Psoas muscle (tissue), 8 donors: ENCODE data around the gene SLC39A11. TPM values are rescaled to one million over a fixed set of nuclear protein-coding genes. Genes with fewer than 3 reads are reported as not detected.

Experiments
- ATAC-seq, 4 donors: fragments of 200-7000 bp; cut with Tn5 transposase; one replicate each; pipeline ENCODE4 v1.9.1; 2020; ENCODE audit warnings: moderate library complexity in 3 of 4, mild to moderate bottlenecking in 2 of 4
- DNase-seq, 2 donors: peaks; one replicate each; pipeline ENCODE4 v3.0.0-alpha.2; 2020
- H3K27ac ChIP-seq: fragments of 200-600 bp; one replicate; pipeline ENCODE4 v1.8.0; 2022
- H3K27me3 ChIP-seq, 3 donors: fragments of 200-600 bp in 1 of 3; one replicate each; pipeline versions ENCODE4 v1.6.1 to v1.8.0; 2013 to 2022; ENCODE audit warnings: low read length in 2 of 3, mild to moderate bottlenecking in 2 of 3, moderate library complexity in 1 of 3; ENCODE audit not compliant: insufficient read depth in 3 of 3
- H3K36me3 ChIP-seq, 2 donors: fragments of 200-600 bp in 1 of 2; one replicate each; pipeline versions ENCODE4 v1.6.1 to v1.8.0; 2013 to 2022; ENCODE audit warnings: low read depth in 1 of 2, mild to moderate bottlenecking in 1 of 2, moderate library complexity in 1 of 2; ENCODE audit not compliant: insufficient read depth in 1 of 2
- H3K4me1 ChIP-seq: fragments of 200-600 bp; one replicate; pipeline ENCODE4 v1.8.0; 2022
- H3K4me3 ChIP-seq: fragments of 200-600 bp; one replicate; pipeline ENCODE4 v1.8.0; 2022; ENCODE audit warnings: mild to moderate bottlenecking
- H3K9me3 ChIP-seq: fragments of 200-600 bp; one replicate; pipeline ENCODE4 v1.8.0; 2022
- CTCF ChIP-seq: fragments of 200-600 bp; IDR thresholded peaks from one replicate; pipeline ENCODE4 v1.8.0; 2022; ENCODE audit warnings: antibody characterized with exemption
- WGBS, 3 donors: extraction: QIAGEN DNeasy Blood & Tissue Kit; methylation state at CpG; one replicate each; pipeline versions ENCODE4 v1.1.6 to v1.1.7; 2013; 5-methylcytosine and 5-hydroxymethylcytosine counted together
- intact Hi-C, 2 donors: fragments of 100-400 bp; cut with DNase I; formaldehyde crosslinking; loops; one replicate each; pipeline versions ENCODE4 v1.11.0 to v1.14.2; 2022
- polyA plus RNA-seq, 3 donors: library from polyadenylated mRNA; stranded (reverse); fragments of 200-250 nt; gene quantifications; one replicate each; pipeline ENCODE4 v1.2.3, GENCODE V29; 2013
- total RNA-seq, 4 donors: library from RNA; stranded (reverse); fragmentation: NEBNext Ultra II Directional in 2 of 4; extraction: Animal tissue kit (Norgen Biotek cat#: 25700) in 2 of 4; gene quantifications; one replicate each; pipeline versions ENCODE4 v1.2.1 to v1.2.4, GENCODE V29; 2021 to 2023
- donor health status: healthy with polysubstance abuse.
- donor health status: DM: no; HTN: no; CAD: no; lungs with moderate emphysema.
- donor health status: Bipolar disorder and iron deficiency.
- donor health status: healthy.
- donor health status: DM: yes; HTN: yes; CAD: no.
- donor health status: DM: no; HTN: no; CAD: no.
- donor health status: DM: no; HTN: no; CAD: no.
- donor health status: DM: yes; HTN: yes; CAD: no.

The SLC39A11 gene
- total and polyA plus RNA-seq, 7 donors = 1.6 to 9.7 (median 7.9) TPM

GRCh38 chr17:72970246-72970645 lies 122.2 kb downstream of the SLC39A11 start:
- DNase-seq (no peak), ATAC-seq (no peak)
- WGBS, 3 donors = 73 to 78% (median 75%) methylated on average over 5 of the region's 5 CpGs
- Histone ChIP-seq H3K27me3 (no peaks in the 10 kb centered on the region), H3K9me3 (no peaks in the 10 kb centered on the region), H3K4me1 (no peaks in the 10 kb centered on the region), H3K4me3 (no peak overlapping the region), H3K36me3 (no peaks in the 10 kb centered on the region), H3K27ac (no peak overlapping the region)
- intact Hi-C loops = no loop called here
- TF ChIP-seq CTCF = no peak

GRCh38 chr17:72969293-72969906 lies 123.1 kb downstream of the SLC39A11 start:
- no peak overlapping the region for H3K27ac ChIP-seq
- H3K27me3 ChIP-seq = no peaks in the 10 kb centered on the region
- no peaks in the 10 kb centered on the region for H3K9me3 ChIP-seq
- ATAC-seq (no peak), DNase-seq (no peak)
- 94 to 95% (median 95%) methylated on average over 5 of the region's 5 CpGs for WGBS, 3 donors
- H3K4me3 ChIP-seq = no peak overlapping the region
- H3K4me1 ChIP-seq = no peaks in the 10 kb centered on the region
- H3K36me3 ChIP-seq = no peaks in the 10 kb centered on the region
- intact Hi-C loops = no loop called here
- TF ChIP-seq CTCF = no peak

DNA sequence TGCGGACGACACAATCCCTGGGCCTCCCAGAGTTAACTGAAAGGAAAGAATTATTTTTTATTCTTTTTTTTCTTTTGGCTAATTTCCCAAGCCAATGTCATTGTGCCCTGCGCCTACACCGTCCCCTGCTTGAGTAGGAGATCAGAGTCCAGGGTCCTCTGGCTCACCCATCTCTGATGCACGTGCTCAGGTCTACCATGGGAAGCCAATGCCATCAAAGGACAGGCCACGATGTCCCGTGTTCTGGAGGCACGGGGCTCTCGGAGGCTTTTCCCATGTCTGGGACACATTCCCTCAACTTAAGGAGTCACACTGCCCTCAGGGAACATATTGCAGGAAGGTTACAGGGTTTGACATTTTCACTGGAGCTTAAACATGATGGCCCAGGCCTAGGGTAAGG lies 123.7 kb downstream of the SLC39A11 start:
- intact Hi-C loops = no loop called here
- ATAC-seq = no peak
- Histone ChIP-seq H3K36me3 (no peaks in the 10 kb centered on the region), H3K27me3 (no peaks in the 10 kb centered on the region), H3K27ac (no peak overlapping the region), H3K4me3 (no peak overlapping the region), H3K4me1 (no peaks in the 10 kb centered on the region), H3K9me3 (no peaks in the 10 kb centered on the region)
- no peak for TF ChIP-seq CTCF
- WGBS, 3 donors = 83 to 91% (median 90%) methylated on average over 9 of the region's 9 CpGs
- no peak for DNase-seq

DNA sequence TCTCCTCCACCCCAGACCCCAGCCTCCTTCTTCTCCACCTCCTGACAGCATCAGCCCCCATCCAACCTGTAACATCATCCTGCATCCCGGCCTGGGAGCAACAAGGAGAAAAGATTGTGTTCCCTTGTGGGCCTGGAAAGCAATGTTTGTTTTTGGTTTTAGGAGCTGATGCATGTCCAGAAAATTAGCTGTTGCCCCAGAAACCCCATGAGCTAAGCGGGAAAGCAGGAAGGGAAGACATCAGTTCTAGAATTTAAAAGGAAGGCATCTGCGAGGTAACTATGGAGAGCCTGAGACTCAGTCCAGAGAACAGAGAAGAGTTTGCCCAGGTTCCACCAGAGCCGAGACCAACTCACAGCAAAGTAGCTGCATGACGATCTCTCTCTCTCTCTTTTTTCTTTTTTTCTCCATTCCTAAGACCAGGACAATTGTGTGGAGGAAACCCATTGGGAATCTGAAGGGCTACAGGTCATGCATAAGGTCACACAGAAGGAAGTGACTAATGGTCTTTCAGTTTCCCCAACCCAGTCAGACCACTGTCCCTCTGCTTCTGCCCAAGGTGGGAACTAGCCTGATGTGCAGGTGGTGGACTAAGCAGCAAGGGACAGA lies 124.4 kb downstream of the SLC39A11 start:
- no peaks in the 10 kb centered on the region for H3K27me3 ChIP-seq
- no peak for TF ChIP-seq CTCF
- H3K9me3 ChIP-seq = no peaks in the 10 kb centered on the region
- WGBS, 3 donors = 60 to 72% (median 68%) methylated on average over 5 of the region's 5 CpGs
- no peaks in the 10 kb centered on the region for H3K4me1 ChIP-seq
- DNase-seq = no peak
- intact Hi-C loops = no loop called here
- no peaks in the 10 kb centered on the region for H3K36me3 ChIP-seq
- ATAC-seq = no peak
- H3K4me3 ChIP-seq = no peak overlapping the region
- H3K27ac ChIP-seq = no peak overlapping the region
